SJCRH30 (cell line): ENCODE data around the gene JAG2. TPM values are rescaled to one million over a fixed set of nuclear protein-coding genes. Genes with fewer than 3 reads are reported as not detected.

Source experiments
- DNase-seq, 2 experiments: peaks; one replicate each; pipeline ENCODE4 v3.0.0-alpha.2; 2015 to 2020
- H3K27ac ChIP-seq: fragments of 250-450 bp; sonication (Bioruptor Pico); 2 replicates; pipeline ENCODE4 v1.5.1; 2020; ENCODE audit warnings: mild to moderate bottlenecking, moderate library complexity
- H3K27me3 ChIP-seq: fragments of 250-450 bp; sonication (Bioruptor Pico); 2 replicates; pipeline ENCODE4 v1.5.1; 2020; ENCODE audit warnings: mild to moderate bottlenecking, moderate library complexity
- H3K36me3 ChIP-seq: fragments of 250-450 bp; sonication (Bioruptor Pico); 2 replicates; pipeline ENCODE4 v1.5.1; 2020; ENCODE audit warnings: mild to moderate bottlenecking, moderate library complexity
- H3K4me1 ChIP-seq: fragments of 250-450 bp; sonication (Bioruptor Pico); 2 replicates; pipeline ENCODE4 v1.5.1; 2020; ENCODE audit warnings: mild to moderate bottlenecking, moderate library complexity
- H3K4me3 ChIP-seq: fragments of 250-450 bp; sonication (Bioruptor Pico); 2 replicates; pipeline ENCODE4 v1.5.1; 2020; ENCODE audit warnings: mild to moderate bottlenecking, moderate library complexity
- H3K9me3 ChIP-seq: fragments of 250-450 bp; sonication (Bioruptor Pico); replicated peaks from 2 replicates; pipeline ENCODE4 v1.5.1; 2020; ENCODE audit warnings: mild to moderate bottlenecking, moderate library complexity
- total RNA-seq: library from RNA; depleted of rRNA; stranded (reverse); fragments of >200 nt; shearing (Covaris generic); gene quantifications from 2 replicates; pipeline ENCODE4 v1.2.3, GENCODE V29; 2014

Gene JAG2
- total RNA-seq, 1 experiment from 2014 or later, result 28.1 TPM

DNA sequence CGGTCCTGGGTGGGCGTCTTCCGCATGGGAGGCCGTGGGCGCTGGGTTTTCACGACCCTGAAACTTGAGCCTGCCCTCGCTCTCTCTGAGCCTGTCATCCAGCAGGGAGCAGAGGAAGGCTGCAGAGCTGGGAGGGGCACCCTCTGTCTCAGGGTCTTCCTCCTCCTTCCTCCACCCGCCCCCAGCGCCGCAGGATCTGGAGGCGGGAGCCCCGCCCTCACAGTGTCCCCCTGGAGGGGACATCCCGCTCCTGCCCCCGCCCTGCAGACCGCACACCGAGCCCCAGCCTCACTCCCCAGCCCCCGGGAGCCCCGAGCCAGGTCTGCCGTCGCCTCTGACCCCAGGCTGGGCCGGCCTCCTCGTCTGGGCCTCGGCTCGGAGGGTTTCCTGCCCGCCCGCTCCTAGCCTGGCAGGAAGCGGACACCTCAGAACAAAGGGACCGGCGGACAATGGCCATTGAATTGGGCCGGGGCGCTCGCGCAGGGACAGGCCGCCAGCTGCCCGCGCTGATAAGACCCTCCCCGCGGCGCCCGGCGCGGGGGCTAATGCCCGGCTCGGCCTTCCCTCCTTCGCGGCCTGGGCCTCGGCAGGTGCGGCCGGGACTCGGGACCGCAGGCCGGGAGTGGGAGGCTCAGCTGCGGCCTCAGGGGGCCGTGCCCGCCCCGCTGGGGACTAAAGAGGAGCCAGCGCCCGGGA is 27.8 kb upstream of the JAG2 start:
- Histone ChIP-seq H3K4me3 (peak overlapping the region; percentile 22), H3K36me3 (no peaks in the 10 kb centered on the region), H3K27ac (no peak overlapping the region), H3K27me3 (0 out of 2 replicates have a peak, but pooled peaks cover 3% of the 10 kb centered on the region), H3K4me1 (peaks cover 38% of the 10 kb centered on the region; the same call in 1 of the 2 replicates), H3K9me3 (no peaks in the 10 kb centered on the region)
- DNase-seq, result no peak

GRCh38 chr14:105195522-105196264 is 27.1 kb upstream of the JAG2 start:
- no peaks in the 10 kb centered on the region for H3K9me3 ChIP-seq
- peaks cover 35% of the 10 kb centered on the region; the same call in 1 of the 2 replicates for H3K4me1 ChIP-seq
- H3K27me3 ChIP-seq, result 0 out of 2 replicates have a peak, but pooled peaks cover 3% of the 10 kb centered on the region
- peak overlapping the region; percentile 22; the same call in 1 of the 2 replicates for H3K4me3 ChIP-seq
- H3K36me3 ChIP-seq, result no peaks in the 10 kb centered on the region
- DNase-seq, result no peak
- H3K27ac ChIP-seq, result no peak overlapping the region

- H3K4me1 ChIP-seq, result peaks cover 35% of the 10 kb centered on the region; the same call in 1 of the 2 replicates
Measured at GRCh38 chr14:105195051-105195450, 26.5 kb upstream of the JAG2 start.

GRCh38 chr14:105193916-105194782 is 25.6 kb upstream of the JAG2 start:
- DNase-seq, result peak; percentile 84 to 86
- Histone ChIP-seq H3K36me3 (no peaks in the 10 kb centered on the region), H3K27me3 (0 out of 2 replicates have a peak, but pooled peaks cover 3% of the 10 kb centered on the region), H3K4me3 (no peak overlapping the region), H3K4me1 (peaks cover 35% of the 10 kb centered on the region; the same call in 1 of the 2 replicates), H3K27ac (peak overlapping the region; percentile 69), H3K9me3 (no peaks in the 10 kb centered on the region)

More at GRCh38 chr14:105195051-105195450, 26.5 kb upstream of the JAG2 start:
- DNase-seq, result no peak
- Histone ChIP-seq H3K36me3 (no peaks in the 10 kb centered on the region), H3K9me3 (no peaks in the 10 kb centered on the region), H3K4me3 (no peak overlapping the region), H3K27me3 (0 out of 2 replicates have a peak, but pooled peaks cover 3% of the 10 kb centered on the region), H3K27ac (no peak overlapping the region)

DNA sequence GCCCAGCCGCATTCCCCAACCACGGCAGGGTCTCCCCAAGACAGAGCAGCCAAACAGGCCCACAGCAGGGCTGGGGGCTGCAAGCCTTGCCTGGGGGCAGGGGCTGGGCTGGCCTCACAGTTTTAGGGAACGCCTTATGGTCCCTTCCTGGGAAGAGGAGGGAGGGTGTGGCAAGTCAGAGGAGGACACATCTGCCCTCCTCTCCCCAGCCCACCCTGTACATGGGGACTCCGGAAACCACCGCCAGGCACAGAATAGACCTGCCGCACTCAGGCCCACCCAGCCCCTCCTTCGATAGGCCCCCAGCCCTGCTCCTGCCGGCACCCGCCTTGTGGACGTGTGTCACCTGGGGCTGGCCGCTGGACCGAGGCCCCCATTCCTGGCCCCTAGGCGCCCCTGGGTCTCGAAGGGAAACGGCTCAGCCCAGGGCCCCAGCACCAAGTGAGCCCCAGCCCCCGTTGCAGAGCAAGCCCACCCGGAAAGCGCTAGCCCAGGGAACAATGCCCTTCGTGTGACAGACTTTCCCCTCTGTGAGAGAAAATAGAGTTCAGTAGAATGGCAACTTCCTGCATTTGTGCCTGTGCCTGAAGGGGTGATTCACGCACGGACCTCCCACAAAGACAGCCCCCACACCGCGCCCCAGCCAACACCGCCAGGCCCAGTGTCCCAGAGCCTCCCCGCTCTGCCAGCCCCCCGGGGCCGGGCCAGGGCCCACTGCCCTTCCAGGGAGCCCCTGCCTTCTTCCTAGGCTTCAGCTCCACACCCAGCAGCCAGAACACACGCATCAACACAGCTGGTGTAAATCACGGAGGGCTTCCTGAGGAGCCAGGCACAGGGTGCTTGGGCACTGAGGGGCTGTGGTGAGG is 24.5 kb upstream of the JAG2 start:
- Histone ChIP-seq H3K4me3 (peak overlapping the region; percentile 35), H3K27ac (peak overlapping the region; percentile 69), H3K4me1 (peaks cover 33% of the 10 kb centered on the region; the same call in 1 of the 2 replicates), H3K9me3 (peaks cover under 1% of the 10 kb centered on the region; the same call in 1 of the 2 replicates), H3K36me3 (no peaks in the 10 kb centered on the region), H3K27me3 (0 out of 2 replicates have a peak, but pooled peaks cover under 1% of the 10 kb centered on the region)
- peak; percentile 82 to 85 for DNase-seq

GRCh38 chr14:105187935-105188524 is 19.5 kb upstream of the JAG2 start:
- peak in 1 of 2 experiments; percentile 61 for DNase-seq
- peaks cover 3% of the 10 kb centered on the region; the same call in 1 of the 2 replicates for H3K9me3 ChIP-seq
- H3K4me3 ChIP-seq, result no peak overlapping the region
- no peaks in the 10 kb centered on the region for H3K36me3 ChIP-seq
- no peak overlapping the region for H3K27ac ChIP-seq
- peaks cover 13% of the 10 kb centered on the region; the same call in 1 of the 2 replicates for H3K4me1 ChIP-seq
- no peaks in the 10 kb centered on the region for H3K27me3 ChIP-seq

DNA sequence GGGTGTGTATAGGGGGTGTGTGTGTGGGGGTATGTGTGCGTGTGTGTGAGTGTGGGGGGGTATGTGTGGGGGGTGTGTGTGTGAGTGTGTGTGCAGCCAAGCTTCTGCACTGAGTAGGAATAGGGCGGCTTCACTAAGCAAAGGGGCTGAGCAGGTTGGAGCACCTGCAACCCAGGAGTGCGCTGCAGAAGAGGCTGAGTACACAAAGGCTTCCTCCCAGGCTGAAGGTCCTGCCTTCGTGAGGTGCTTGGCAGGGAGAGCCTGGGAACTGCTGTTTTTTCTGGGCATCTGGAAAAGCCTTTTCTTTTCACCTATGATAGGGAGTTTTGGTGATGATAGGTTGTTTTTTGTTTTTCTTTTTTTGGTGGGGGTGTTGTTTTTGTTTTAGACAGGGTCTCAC is 18.5 kb upstream of the JAG2 start:
- peaks cover 3% of the 10 kb centered on the region; the same call in 1 of the 2 replicates for H3K9me3 ChIP-seq
- peaks cover 18% of the 10 kb centered on the region for H3K4me1 ChIP-seq
- no peak for DNase-seq
- H3K4me3 ChIP-seq, result no peak overlapping the region
- no peak overlapping the region for H3K27ac ChIP-seq
- no peaks in the 10 kb centered on the region for H3K27me3 ChIP-seq
- H3K36me3 ChIP-seq, result no peaks in the 10 kb centered on the region

DNA sequence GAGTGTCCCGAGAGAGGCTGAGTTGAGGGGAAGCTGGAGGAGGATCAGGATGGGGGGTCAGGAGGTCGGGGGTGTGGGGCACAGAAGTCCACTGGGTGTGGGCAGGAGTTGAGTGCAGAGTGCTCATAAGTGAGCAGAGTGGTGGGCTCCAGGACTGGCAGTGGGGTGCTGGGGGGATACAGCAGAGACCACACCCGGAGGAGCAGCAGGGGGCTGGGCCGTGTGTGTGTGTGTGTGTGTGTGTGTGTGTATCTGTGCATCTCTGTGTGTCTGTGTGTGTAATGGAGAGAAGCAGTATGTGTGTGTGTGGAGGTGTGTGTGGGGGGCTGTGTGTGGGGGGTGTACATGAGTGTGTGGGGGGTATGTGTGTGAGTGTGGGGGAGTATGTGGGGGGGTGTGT is 17.4 kb upstream of the JAG2 start:
- no peak overlapping the region for H3K27ac ChIP-seq
- DNase-seq, result no peak
- H3K27me3 ChIP-seq, result no peaks in the 10 kb centered on the region
- no peaks in the 10 kb centered on the region for H3K36me3 ChIP-seq
- no peak overlapping the region for H3K4me3 ChIP-seq
- H3K9me3 ChIP-seq, result peaks cover 3% of the 10 kb centered on the region; the same call in 1 of the 2 replicates
- peaks cover 26% of the 10 kb centered on the region for H3K4me1 ChIP-seq

DNA sequence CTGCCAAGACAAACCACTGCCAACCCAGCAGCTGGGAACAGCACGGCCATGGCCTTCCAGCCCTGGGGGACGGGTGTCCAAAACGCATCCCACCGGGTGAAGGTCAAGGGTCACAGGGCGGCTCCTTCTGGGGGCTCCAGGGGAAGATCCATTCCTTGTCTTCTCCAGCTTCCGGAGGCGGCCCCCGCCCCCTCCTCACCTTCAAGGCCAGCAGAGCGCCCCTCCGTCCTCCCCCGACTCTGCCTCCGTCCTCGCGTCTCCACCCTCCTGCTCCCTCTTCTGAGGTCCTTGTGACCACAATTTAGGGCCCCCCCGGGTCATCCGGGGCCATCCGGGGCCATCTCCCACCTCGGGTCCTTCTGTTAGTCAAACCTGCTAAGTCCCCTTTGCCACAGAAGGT is 16.4 kb upstream of the JAG2 start:
- no peak for DNase-seq
- Histone ChIP-seq H3K27me3 (no peaks in the 10 kb centered on the region), H3K36me3 (no peaks in the 10 kb centered on the region), H3K9me3 (peaks cover 3% of the 10 kb centered on the region; the same call in 1 of the 2 replicates), H3K4me1 (peaks cover 30% of the 10 kb centered on the region), H3K27ac (no peak overlapping the region), H3K4me3 (no peak overlapping the region)

DNA sequence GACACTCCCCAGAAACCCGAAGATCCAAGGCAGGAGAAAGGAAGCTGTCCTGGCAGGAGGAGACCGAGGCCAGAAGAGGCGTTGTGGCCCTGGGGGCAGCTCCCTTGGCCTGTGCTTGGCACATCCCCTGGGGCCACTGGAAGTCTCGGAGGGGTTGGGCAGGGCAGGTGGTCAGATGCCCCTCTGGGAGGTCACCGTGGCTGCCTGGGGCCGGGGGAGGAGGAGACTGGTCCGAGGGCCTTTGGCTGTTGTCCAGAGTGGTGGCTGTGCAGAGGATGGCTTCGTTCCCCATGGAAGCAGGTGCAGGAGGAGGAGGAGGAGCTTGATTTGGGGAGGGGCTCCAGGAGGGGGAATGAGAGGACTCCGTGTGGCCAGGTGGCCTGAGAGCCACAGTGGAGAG is 15.9 kb upstream of the JAG2 start:
- no peak for DNase-seq
- peaks cover 30% of the 10 kb centered on the region for H3K4me1 ChIP-seq
- H3K27ac ChIP-seq, result no peak overlapping the region
- no peak overlapping the region for H3K4me3 ChIP-seq
- H3K36me3 ChIP-seq, result no peaks in the 10 kb centered on the region
- peaks cover 3% of the 10 kb centered on the region; the same call in 1 of the 2 replicates for H3K9me3 ChIP-seq
- H3K27me3 ChIP-seq, result no peaks in the 10 kb centered on the region

DNA sequence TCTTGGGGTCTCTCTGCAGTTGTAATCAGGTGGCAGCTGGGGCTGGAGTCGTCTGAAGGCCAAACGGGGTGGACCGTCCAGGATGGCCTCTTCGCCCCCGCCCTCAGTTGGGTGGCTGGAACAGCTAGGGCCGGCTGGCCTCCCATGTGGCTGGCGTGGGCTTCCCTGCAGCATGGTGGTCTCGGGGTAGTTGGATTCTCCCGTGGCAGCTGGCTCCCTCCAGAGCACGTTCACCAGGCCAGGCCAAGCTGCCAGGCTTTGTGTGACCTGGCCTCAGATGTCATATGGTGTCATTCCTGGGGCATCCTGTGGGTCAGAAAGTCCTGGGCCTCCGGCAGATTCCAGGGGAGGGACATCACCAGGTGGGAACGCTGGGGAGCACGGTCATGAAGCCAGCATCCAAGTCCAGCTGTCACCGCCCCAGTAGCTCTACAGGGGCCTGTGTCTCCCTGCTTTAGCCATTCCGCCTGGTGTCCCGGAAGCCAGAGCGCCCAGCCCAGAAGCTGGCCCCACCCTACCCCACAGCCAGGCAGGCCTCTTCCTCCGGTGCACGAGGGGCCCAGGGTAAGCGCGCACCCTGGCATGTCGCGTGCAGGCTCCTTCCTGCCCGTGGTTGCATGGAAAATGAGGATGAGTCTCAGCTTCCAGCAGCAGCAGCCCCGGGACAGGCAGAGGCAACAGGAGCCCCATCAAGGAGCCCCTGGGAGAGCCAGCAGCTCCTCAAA is 13.9 kb upstream of the JAG2 start:
- no peaks in the 10 kb centered on the region for H3K9me3 ChIP-seq
- H3K27ac ChIP-seq, result no peak overlapping the region
- no peaks in the 10 kb centered on the region for H3K36me3 ChIP-seq
- H3K4me1 ChIP-seq, result peaks cover 40% of the 10 kb centered on the region
- no peak overlapping the region for H3K4me3 ChIP-seq
- peak; percentile 64 to 72 for DNase-seq
- no peaks in the 10 kb centered on the region for H3K27me3 ChIP-seq

DNA sequence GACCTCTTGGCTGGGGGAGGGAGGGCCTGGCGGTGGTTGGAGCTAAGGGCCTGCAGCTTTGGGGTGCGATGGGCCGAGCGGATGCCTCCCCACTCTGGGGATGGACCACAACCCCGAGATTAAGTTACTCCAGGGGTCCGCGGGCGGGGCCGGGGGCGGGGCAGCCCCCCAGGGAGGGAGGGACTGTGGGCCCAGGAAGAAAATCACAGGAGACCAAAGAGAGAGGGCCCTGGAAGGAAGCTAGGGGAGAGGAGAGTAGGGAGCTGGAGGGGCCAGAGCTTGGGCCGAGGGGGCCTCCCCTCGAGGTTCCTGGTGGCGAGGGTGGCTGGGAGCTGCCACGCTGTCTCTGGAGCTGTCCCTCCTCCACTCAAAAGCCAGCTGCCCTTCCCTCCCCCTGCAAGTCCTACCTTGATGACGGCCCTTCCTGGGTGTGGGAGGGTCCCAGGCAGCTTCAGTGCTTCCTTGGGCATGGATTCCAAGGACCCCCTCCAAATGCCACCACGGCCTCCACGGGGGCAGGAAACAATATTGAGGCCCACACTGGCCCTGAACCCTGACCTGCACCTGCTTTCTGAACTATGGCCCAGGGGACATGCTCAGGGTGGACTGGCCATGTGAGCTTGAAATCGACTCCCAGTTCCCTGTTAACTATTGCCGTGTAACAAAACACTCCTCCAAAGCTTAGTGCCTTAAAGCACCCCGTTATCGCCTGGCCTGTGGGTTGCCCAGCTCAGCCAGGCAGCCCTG is 13.1 kb upstream of the JAG2 start:
- Histone ChIP-seq H3K27ac (no peak overlapping the region), H3K4me1 (peaks cover 48% of the 10 kb centered on the region), H3K9me3 (no peaks in the 10 kb centered on the region), H3K36me3 (no peaks in the 10 kb centered on the region), H3K4me3 (peak overlapping the region; percentile 57), H3K27me3 (no peaks in the 10 kb centered on the region)
- no peak for DNase-seq
